Measurements from ENCODE around the gene GABPA. TPM values are rescaled to one million over a fixed set of nuclear protein-coding genes. Genes with fewer than 3 reads are reported as not detected.

Gene GABPA
- total RNA-seq (10 to 100 TPM; 31.7 to 42.0 (median 33.2) TPM), polyA plus RNA-seq (10 to 100 TPM; 11.7 to 15.6 (median 14.5) TPM)
- long read RNA-seq, donor 1, full-length matches to known transcripts, result 6 of 6 reads
- long read RNA-seq, donor 1, partial matches to known transcripts, result 0 of 6 reads
- long read RNA-seq, donor 1, other reads (novel, unspliced or antisense), result 0 of 6 reads
- long read RNA-seq, donor 2, full-length matches to known transcripts, result 3 of 3 reads
- long read RNA-seq, donor 2, partial matches to known transcripts, result 0 of 3 reads
- long read RNA-seq, donor 2, other reads (novel, unspliced or antisense), result 0 of 3 reads

DNA sequence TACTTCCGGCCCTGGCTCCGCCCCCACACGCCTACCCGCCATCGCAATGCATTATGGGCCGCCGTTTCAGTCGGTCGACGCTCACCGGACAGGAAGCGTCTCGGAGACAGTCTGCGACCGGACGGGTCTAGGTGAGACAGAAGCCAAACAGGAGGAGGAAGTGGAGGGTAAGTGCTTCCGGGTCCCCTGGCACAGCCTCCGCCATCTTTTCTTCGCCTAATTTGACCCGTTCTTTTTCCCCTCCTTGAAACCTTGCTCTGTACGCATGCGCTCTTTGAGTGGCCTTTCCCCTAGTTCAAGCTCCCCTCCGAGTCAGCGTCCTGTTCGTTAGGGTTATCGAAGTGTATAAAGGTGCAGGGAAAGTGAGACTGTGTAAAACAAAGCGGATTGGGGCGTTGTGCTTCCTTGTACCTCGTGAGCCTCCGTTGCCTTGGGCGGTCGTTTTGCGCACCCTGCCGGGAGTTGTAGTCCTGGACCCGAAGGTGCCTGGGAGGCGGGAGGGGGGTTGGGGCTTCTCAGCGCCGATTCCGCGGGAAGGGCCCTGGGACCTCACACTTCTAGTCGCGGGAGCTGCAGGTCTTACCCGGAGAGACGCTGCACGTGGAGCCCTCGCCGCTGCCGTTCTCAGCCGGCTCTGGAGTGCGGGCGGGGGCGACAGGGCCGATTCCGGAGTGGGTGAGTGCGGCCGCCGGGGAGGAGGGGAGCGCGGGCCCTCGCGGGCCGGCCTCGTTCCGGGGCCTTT, at the start of gene GABPA, which contains the start of gene ATP5PF:
Gene GABPA (plus strand): TSS at position 69 of the 742 bp plus-strand sequence. CDS start 6,627 bp downstream, outside the sequence.
Gene ATP5PF (minus strand): TSS at position 1 of the 742 bp plus-strand sequence. CDS start 5,110 bp downstream, outside the sequence.
- TF ChIP-seq, protein P1, sequence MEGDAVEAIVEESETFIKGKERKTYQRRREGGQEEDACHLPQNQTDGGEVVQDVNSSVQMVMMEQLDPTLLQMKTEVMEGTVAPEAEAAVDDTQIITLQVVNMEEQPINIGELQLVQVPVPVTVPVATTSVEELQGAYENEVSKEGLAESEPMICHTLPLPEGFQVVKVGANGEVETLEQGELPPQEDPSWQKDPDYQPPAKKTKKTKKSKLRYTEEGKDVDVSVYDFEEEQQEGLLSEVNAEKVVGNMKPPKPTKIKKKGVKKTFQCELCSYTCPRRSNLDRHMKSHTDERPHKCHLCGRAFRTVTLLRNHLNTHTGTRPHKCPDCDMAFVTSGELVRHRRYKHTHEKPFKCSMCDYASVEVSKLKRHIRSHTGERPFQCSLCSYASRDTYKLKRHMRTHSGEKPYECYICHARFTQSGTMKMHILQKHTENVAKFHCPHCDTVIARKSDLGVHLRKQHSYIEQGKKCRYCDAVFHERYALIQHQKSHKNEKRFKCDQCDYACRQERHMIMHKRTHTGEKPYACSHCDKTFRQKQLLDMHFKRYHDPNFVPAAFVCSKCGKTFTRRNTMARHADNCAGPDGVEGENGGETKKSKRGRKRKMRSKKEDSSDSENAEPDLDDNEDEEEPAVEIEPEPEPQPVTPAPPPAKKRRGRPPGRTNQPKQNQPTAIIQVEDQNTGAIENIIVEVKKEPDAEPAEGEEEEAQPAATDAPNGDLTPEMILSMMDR (IDR thresholded peaks at IDR 0.05 in 8 of 11, conservative IDR thresholded peaks at IDR 0.05 in 3 of 11), result peak in 6 of 11 experiments; percentile 9 to 39 (median 16)
- TF ChIP-seq POLR2A (IDR thresholded peaks at IDR 0.05), result peak in 2 of 3 donors; percentile 9 to 50
- TF ChIP-seq POLR2AphosphoS5 (IDR thresholded peaks at IDR 0.05), result peak; percentile 93 to 96 (median 95)
- no peaks in the 10 kb centered on the region for H3K9me3 ChIP-seq
- peak within 1 kb of the TSS; percentile 86 to 99 (median 99) for H3K27ac ChIP-seq
- DNase-seq, result peak; percentile 99
- no peaks in the 10 kb centered on the region for H3K27me3 ChIP-seq (replicated peaks in 1 of 7)
- 0 to 1% (median 0%) methylated on average over 40 to 64 of the region's 64 CpGs for WGBS, 5 donors
- H3K4me3 ChIP-seq, result peak within 1 kb of the TSS; percentile 79 to 94 (median 89)
- peaks cover 0 to 10% (median 5%) of the 10 kb centered on the region in 6 donors for H3K36me3 ChIP-seq
- intact Hi-C loops (cut with DNase I; ENCODE audit: low total_unique reads), result no loop called here
- H3K4me1 ChIP-seq, result peaks cover 26 to 84% (median 60%) of the 10 kb centered on the region in 6 donors

DNA sequence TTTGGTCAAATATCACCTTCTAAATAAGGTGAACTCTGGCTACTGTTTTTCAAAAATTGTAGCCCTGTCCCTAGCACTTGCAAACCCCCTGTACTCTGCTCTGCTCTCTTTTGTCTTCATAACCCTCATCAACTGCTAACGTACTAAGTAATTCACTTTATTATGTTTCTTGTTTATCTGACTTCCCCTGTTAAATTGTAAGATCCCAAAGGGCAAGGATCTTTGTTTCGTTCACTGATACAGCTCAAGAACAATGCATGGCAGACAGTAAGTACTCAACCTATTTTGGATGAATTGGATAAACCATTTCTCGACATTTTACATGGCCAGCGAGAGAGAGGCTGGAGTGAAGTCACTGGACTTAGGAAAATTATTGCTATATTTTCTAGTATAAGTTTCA, 47.0 kb upstream of the GABPA start:
- no peak for DNase-seq
- Histone ChIP-seq H3K4me1 (no peaks in the 10 kb centered on the region), H3K9me3 (no peaks in the 10 kb centered on the region), H3K27ac (no peak overlapping the region), H3K36me3 (no peaks in the 10 kb centered on the region), H3K4me3 (no peak overlapping the region), H3K27me3 (replicated peaks in 1 of 7) (no peaks in the 10 kb centered on the region)
- WGBS, 5 donors, result 73 to 89% (median 81%) methylated on average over 4 of the region's 4 CpGs
- TF ChIP-seq, protein P1 (IDR thresholded peaks at IDR 0.05 in 8 of 11, conservative IDR thresholded peaks at IDR 0.05 in 3 of 11), result no peak
- TF ChIP-seq POLR2AphosphoS5 (IDR thresholded peaks at IDR 0.05), result no peak
- no peak for TF ChIP-seq POLR2A (IDR thresholded peaks at IDR 0.05)
- intact Hi-C loops (cut with DNase I; ENCODE audit: low total_unique reads), result no loop called here

DNA sequence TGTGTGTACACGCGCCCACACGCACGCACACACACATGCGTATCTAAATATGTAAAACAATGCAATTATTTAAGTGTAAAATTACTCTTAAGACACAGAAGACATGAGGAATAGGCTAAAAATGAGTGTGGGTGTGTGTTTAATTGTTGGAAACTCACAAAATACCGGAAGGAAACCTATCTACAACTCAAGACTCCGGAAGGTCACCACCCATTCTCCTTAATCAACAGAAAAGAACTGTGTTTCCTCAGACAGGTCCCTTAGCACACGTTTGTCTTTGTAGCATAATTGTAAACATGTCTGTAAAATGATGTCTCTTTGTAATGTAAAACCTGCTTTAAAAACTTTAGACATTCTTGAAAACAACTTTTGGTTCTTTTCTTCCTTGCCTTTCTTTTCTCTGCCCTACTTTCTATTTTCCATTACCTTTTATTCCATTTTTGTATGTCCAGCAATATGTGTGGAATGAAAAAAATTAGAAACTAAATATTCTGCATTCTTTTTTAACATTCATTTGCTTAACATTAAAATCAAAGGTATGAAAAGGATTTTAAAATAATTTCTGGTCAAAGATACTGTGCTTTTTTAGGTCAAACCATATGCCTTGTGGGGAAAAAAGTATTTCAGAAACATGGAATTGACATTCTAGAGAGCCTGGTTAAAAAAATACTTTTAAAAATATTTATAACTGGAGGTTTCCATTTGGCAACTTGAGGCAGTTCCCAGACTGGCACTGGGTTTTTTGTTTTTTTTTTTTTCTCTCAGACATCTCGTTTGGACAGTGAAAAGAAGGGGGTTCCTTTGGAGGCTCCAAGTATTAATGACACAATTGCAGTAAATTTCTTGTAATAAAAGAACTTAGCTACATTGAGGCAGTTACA, 46.3 kb upstream of the GABPA start:
- Histone ChIP-seq H3K27ac (no peak overlapping the region), H3K9me3 (no peaks in the 10 kb centered on the region), H3K27me3 (replicated peaks in 1 of 7) (no peaks in the 10 kb centered on the region), H3K4me1 (no peaks in the 10 kb centered on the region), H3K36me3 (no peaks in the 10 kb centered on the region), H3K4me3 (no peak overlapping the region)
- intact Hi-C loops (cut with DNase I; ENCODE audit: low total_unique reads), result no loop called here
- 64 to 81% (median 72%) methylated on average over 9 of the region's 9 CpGs for WGBS, 5 donors
- DNase-seq, result no peak
- TF ChIP-seq, protein P1 (IDR thresholded peaks at IDR 0.05 in 8 of 11, conservative IDR thresholded peaks at IDR 0.05 in 3 of 11), result no peak
- TF ChIP-seq POLR2A (IDR thresholded peaks at IDR 0.05), result no peak
- no peak for TF ChIP-seq POLR2AphosphoS5 (IDR thresholded peaks at IDR 0.05)
